GM19324 (cell line): Measurements from ENCODE around the gene SCML1.

Experiments used
- ATAC-seq: cut with Tn5 transposase; IDR thresholded peaks from one replicate; pipeline ENCODE4 v1.9.1; 2021; ENCODE audit warnings: mild to moderate bottlenecking, moderate library complexity; ENCODE audit not compliant: unreplicated experiment, low FRiP score

The SCML1 gene

DNA sequence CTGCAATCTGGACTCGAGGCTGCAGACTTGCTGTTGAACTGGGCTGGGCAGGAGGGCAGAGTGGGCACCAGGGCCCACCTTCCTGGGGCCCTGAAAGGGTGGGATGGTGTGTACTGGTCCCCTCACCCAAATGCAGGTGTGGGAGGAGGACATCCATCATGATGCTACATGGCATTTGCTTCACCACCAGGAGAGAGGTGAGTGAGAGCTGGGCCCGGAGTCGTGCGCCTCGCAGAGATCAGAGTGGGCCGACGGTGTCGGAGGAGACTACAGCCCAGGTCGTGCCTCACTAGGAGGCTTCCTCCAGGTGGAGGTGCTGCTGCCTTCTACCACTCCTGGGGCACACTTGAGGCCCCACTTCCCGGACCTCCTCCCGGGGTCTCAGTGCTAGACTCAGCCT lies 50.3 kb downstream of the SCML1 start:
- ATAC-seq, result no peak

GRCh38 chrX:17788439-17788838 lies 51.1 kb downstream of the SCML1 start:
- ATAC-seq, result no peak

GRCh38 chrX:17788956-17789562 lies 51.8 kb downstream of the SCML1 start:
- ATAC-seq, result no peak

GRCh38 chrX:17792826-17793225 lies 55.5 kb downstream of the SCML1 start:
- no peak for ATAC-seq

- no peak for ATAC-seq
These were observed 61.6 kb downstream of the SCML1 start for GRCh38 chrX:17798921-17799320.

GRCh38 chrX:17801431-17801830 lies 64.1 kb downstream of the SCML1 start:
- no peak for ATAC-seq

- no peak for ATAC-seq
These were observed 65.5 kb downstream of the SCML1 start for GRCh38 chrX:17802756-17803155.

- ATAC-seq, result no peak
These were observed 66.2 kb downstream of the SCML1 start for GRCh38 chrX:17803449-17803848.
